ENCODE data around the gene DHRS3. TPM values are rescaled to one million over a fixed set of nuclear protein-coding genes. Genes with fewer than 3 reads are reported as not detected.
"Not testable (repeated sequence)": the region's sequence is repeated elsewhere in the genome, so short reads cannot be mapped to it uniquely, and the experiment has no call there.

Gene DHRS3
- polyA plus RNA-seq, 2 donors = 73.1 to 83.7 TPM

DNA sequence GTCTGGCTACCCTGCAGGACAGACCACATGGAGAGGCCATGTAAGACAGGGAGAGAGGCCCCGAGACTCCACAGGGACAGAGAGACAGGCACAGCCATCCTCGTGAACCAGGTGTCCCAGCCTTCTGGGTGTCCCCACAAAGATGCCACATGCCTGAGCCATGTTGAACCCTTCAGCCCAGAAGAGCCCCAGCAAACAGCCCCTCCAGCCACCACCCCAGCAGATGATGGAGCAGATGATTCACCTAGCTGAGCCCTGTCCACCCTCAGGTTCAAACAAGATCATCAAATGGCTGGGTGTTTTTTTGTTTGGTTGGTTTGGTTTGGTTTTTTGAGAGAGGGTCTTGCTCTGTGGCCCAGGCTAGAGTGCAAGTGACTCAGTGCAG, 78.7 kb downstream of the DHRS3 start:
- Histone ChIP-seq H3K27ac (ENCODE audit: low read depth in 2 of 2, low read length in 1 of 2) (peak overlapping the region; percentile 23 to 65), H3K4me1 (ENCODE audit: control insufficient read depth in 2 of 2, insufficient read depth in 2 of 2, low read length in 1 of 2) (peaks cover 7 to 8% of the 10 kb centered on the region in 2 donors), H3K27me3 (ENCODE audit: control insufficient read depth in 1 of 2, insufficient read depth in 2 of 2, low read length in 2 of 2) (no peaks in the 10 kb centered on the region), H3K4me3 (ENCODE audit: low read depth in 1 of 2, low read length in 2 of 2) (no peak overlapping the region), H3K9me3 (ENCODE audit: control insufficient read depth in 2 of 2, insufficient read depth in 1 of 2, low read depth in 1 of 2, low read length in 1 of 2) (no peaks in the 10 kb centered on the region), H3K36me3 (ENCODE audit: control insufficient read depth in 2 of 2, insufficient read depth in 2 of 2, low read length in 1 of 2) (no peaks in the 10 kb centered on the region)
- whole genome bisulfite sequencing, 2 donors = 94 to 100% methylated on average over 2 of the region's 2 CpGs

GRCh38 chr1:12538536-12538935, 79.5 kb downstream of the DHRS3 start:
- H3K27ac ChIP-seq (ENCODE audit: low read depth in 2 of 2, low read length in 1 of 2); H3K4me1 ChIP-seq (ENCODE audit: control insufficient read depth in 2 of 2, insufficient read depth in 2 of 2, low read length in 1 of 2); H3K27me3 ChIP-seq (ENCODE audit: control insufficient read depth in 1 of 2, insufficient read depth in 2 of 2, low read length in 2 of 2); H3K4me3 ChIP-seq (ENCODE audit: low read depth in 1 of 2, low read length in 2 of 2); H3K36me3 ChIP-seq (ENCODE audit: control insufficient read depth in 2 of 2, insufficient read depth in 2 of 2, low read length in 1 of 2); H3K9me3 ChIP-seq (ENCODE audit: control insufficient read depth in 2 of 2, insufficient read depth in 1 of 2, low read depth in 1 of 2, low read length in 1 of 2): not testable (repeated sequence)
- 72 to 73% methylated on average over 3 of the region's 3 CpGs for WGBS, 2 donors

DNA sequence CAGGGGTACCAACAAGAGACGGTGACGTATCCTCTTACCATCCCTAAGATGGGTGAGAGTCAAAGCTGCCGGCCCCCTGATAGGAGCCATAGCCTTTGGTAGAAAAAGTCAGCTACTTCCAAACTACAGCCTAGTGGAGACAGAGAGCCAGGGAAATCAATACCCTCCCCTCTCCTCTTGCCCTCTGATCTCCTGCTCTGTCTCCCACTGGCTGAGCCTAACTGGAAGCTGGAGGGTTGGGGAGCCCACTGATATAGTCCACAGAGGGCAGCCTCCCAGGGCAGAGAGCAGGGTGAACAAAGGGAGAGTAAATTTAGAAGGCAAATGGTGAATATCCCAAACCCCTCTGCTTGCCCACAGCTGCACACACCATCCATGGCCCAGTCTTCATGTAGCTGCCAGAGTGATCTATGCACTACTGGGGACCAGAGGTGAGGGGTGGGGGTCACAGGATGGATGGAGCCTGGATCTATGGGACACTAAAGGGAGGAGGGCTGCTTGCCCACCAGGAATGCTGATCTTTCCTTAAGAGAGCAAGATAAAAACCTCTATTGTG, 80.0 kb downstream of the DHRS3 start:
- H3K27ac ChIP-seq (ENCODE audit: low read depth in 2 of 2, low read length in 1 of 2) = no peak overlapping the region
- H3K4me3 ChIP-seq (ENCODE audit: low read depth in 1 of 2, low read length in 2 of 2) = no peak overlapping the region
- no peaks in the 10 kb centered on the region for H3K27me3 ChIP-seq (ENCODE audit: control insufficient read depth in 1 of 2, insufficient read depth in 2 of 2, low read length in 2 of 2)
- no peaks in the 10 kb centered on the region for H3K36me3 ChIP-seq (ENCODE audit: control insufficient read depth in 2 of 2, insufficient read depth in 2 of 2, low read length in 1 of 2)
- H3K4me1 ChIP-seq (ENCODE audit: control insufficient read depth in 2 of 2, insufficient read depth in 2 of 2, low read length in 1 of 2) = peaks cover 7 to 8% of the 10 kb centered on the region in 2 donors
- H3K9me3 ChIP-seq (ENCODE audit: control insufficient read depth in 2 of 2, insufficient read depth in 1 of 2, low read depth in 1 of 2, low read length in 1 of 2) = no peaks in the 10 kb centered on the region
- WGBS, 2 donors = 91 to 94% methylated on average over 3 of the region's 3 CpGs

- H3K4me3 ChIP-seq (ENCODE audit: low read depth in 1 of 2, low read length in 2 of 2) = no peak overlapping the region
- no peaks in the 10 kb centered on the region for H3K36me3 ChIP-seq (ENCODE audit: control insufficient read depth in 2 of 2, insufficient read depth in 2 of 2, low read length in 1 of 2)
- H3K9me3 ChIP-seq (ENCODE audit: control insufficient read depth in 2 of 2, insufficient read depth in 1 of 2, low read depth in 1 of 2, low read length in 1 of 2) = no peaks in the 10 kb centered on the region
- H3K4me1 ChIP-seq (ENCODE audit: control insufficient read depth in 2 of 2, insufficient read depth in 2 of 2, low read length in 1 of 2) = peaks cover 7 to 8% of the 10 kb centered on the region in 2 donors
- whole genome bisulfite sequencing, 2 donors = 86 to 94% methylated on average over 4 of the region's 4 CpGs
- H3K27me3 ChIP-seq (ENCODE audit: control insufficient read depth in 1 of 2, insufficient read depth in 2 of 2, low read length in 2 of 2) = no peaks in the 10 kb centered on the region
- no peak overlapping the region for H3K27ac ChIP-seq (ENCODE audit: low read depth in 2 of 2, low read length in 1 of 2)
These were observed 80.7 kb downstream of the DHRS3 start for GRCh38 chr1:12537294-12537693.

DNA sequence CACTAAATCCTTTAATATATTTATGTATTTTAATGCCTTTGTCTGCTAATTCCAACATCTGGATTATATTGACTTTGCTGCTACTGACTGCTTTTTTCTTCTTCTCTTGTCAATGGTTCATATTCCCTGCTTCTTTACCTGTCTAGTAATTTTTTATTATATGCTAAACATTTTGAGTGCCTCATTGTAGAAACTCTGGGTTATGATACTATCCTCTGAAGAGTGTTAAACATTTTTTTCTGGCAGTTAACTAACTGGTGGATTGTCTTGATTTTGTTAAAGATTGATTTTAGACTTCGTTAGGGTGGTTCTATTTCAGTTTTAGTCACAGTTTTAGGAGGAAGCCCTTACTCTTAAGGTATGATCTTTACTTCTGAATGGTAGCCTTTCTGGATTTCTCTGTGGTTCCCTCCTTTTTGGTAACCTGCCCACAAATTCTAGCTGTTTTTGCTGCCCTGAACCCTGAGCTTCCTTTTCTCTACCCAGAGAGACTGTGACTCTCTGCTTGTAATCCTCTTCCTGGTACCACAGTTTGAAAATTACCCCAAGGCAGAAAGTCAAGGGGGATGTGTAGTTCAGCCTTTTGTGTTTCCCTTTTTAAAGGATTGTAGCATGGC, 81.9 kb downstream of the DHRS3 start:
- no peak overlapping the region for H3K27ac ChIP-seq (ENCODE audit: low read depth in 2 of 2, low read length in 1 of 2)
- H3K36me3 ChIP-seq (ENCODE audit: control insufficient read depth in 2 of 2, insufficient read depth in 2 of 2, low read length in 1 of 2) = no peaks in the 10 kb centered on the region
- H3K4me1 ChIP-seq (ENCODE audit: control insufficient read depth in 2 of 2, insufficient read depth in 2 of 2, low read length in 1 of 2) = peaks cover 0 to 5% of the 10 kb centered on the region in 2 donors
- H3K9me3 ChIP-seq (ENCODE audit: control insufficient read depth in 2 of 2, insufficient read depth in 1 of 2, low read depth in 1 of 2, low read length in 1 of 2) = no peaks in the 10 kb centered on the region
- no peaks in the 10 kb centered on the region for H3K27me3 ChIP-seq (ENCODE audit: control insufficient read depth in 1 of 2, insufficient read depth in 2 of 2, low read length in 2 of 2)
- H3K4me3 ChIP-seq (ENCODE audit: low read depth in 1 of 2, low read length in 2 of 2) = no peak overlapping the region
- WGBS, 2 donors = 85 to 92% methylated on average over 1 of the region's 1 CpG

GRCh38 chr1:12532405-12533315, 85.3 kb downstream of the DHRS3 start:
- no peaks in the 10 kb centered on the region for H3K36me3 ChIP-seq (ENCODE audit: control insufficient read depth in 2 of 2, insufficient read depth in 2 of 2, low read length in 1 of 2)
- no peaks in the 10 kb centered on the region for H3K9me3 ChIP-seq (ENCODE audit: control insufficient read depth in 2 of 2, insufficient read depth in 1 of 2, low read depth in 1 of 2, low read length in 1 of 2)
- 92 to 93% methylated on average over 19 of the region's 19 CpGs for whole genome bisulfite sequencing, 2 donors
- H3K4me3 ChIP-seq (ENCODE audit: low read depth in 1 of 2, low read length in 2 of 2) = no peak overlapping the region
- H3K4me1 ChIP-seq (ENCODE audit: control insufficient read depth in 2 of 2, insufficient read depth in 2 of 2, low read length in 1 of 2) = peaks cover 0 to 6% of the 10 kb centered on the region in 2 donors
- no peaks in the 10 kb centered on the region for H3K27me3 ChIP-seq (ENCODE audit: control insufficient read depth in 1 of 2, insufficient read depth in 2 of 2, low read length in 2 of 2)
- no peak overlapping the region for H3K27ac ChIP-seq (ENCODE audit: low read depth in 2 of 2, low read length in 1 of 2)

GRCh38 chr1:12531179-12531499, 86.9 kb downstream of the DHRS3 start:
- Histone ChIP-seq H3K27me3 (ENCODE audit: control insufficient read depth in 1 of 2, insufficient read depth in 2 of 2, low read length in 2 of 2) (no peaks in the 10 kb centered on the region), H3K4me1 (ENCODE audit: control insufficient read depth in 2 of 2, insufficient read depth in 2 of 2, low read length in 1 of 2) (peaks cover 0 to 6% of the 10 kb centered on the region in 2 donors), H3K4me3 (ENCODE audit: low read depth in 1 of 2, low read length in 2 of 2) (no peak overlapping the region), H3K36me3 (ENCODE audit: control insufficient read depth in 2 of 2, insufficient read depth in 2 of 2, low read length in 1 of 2) (peaks cover 0 to 2% of the 10 kb centered on the region in 2 donors), H3K9me3 (ENCODE audit: control insufficient read depth in 2 of 2, insufficient read depth in 1 of 2, low read depth in 1 of 2, low read length in 1 of 2) (no peaks in the 10 kb centered on the region), H3K27ac (ENCODE audit: low read depth in 2 of 2, low read length in 1 of 2) (no peak overlapping the region)
- 70 to 87% methylated on average over 1 of the region's 1 CpG for WGBS, 2 donors

GRCh38 chr1:12530462-12531178, 87.4 kb downstream of the DHRS3 start:
- no peak overlapping the region for H3K4me3 ChIP-seq (ENCODE audit: low read depth in 1 of 2, low read length in 2 of 2)
- WGBS, 2 donors = 81 to 86% methylated on average over 11 of the region's 11 CpGs
- no peaks in the 10 kb centered on the region for H3K9me3 ChIP-seq (ENCODE audit: control insufficient read depth in 2 of 2, insufficient read depth in 1 of 2, low read depth in 1 of 2, low read length in 1 of 2)
- no peaks in the 10 kb centered on the region for H3K27me3 ChIP-seq (ENCODE audit: control insufficient read depth in 1 of 2, insufficient read depth in 2 of 2, low read length in 2 of 2)
- peaks cover 0 to 6% of the 10 kb centered on the region in 2 donors for H3K4me1 ChIP-seq (ENCODE audit: control insufficient read depth in 2 of 2, insufficient read depth in 2 of 2, low read length in 1 of 2)
- H3K27ac ChIP-seq (ENCODE audit: low read depth in 2 of 2, low read length in 1 of 2) = no peak overlapping the region
- H3K36me3 ChIP-seq (ENCODE audit: control insufficient read depth in 2 of 2, insufficient read depth in 2 of 2, low read length in 1 of 2) = peaks cover 0 to 2% of the 10 kb centered on the region in 2 donors

DNA sequence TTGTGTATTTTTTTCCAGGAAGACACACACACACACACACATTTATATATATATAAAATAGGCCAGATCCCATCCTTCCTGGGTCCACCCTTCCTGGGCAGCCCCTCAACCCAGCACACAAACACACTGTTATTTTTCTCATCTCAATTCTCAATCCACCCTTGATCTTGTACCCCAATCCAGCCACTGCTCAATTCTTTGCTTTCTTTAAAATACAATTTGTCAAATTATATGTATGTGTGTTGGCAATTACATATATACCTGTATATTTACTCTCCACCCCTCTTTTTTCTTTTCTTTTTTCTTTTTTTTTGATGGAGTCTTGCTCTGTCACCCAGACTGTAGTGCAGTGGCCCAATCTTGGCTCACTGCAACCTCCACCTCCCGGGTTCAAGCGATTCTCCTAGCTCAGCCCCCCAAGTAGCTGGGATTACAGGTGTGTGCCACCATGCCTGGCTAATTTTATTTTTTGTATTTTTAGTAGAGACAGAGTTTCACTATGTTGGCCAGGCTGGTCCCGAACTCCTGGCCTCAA, 88.3 kb downstream of the DHRS3 start:
- WGBS, 2 donors = 95 to 97% methylated on average over 3 of the region's 3 CpGs
- Histone ChIP-seq H3K9me3 (ENCODE audit: control insufficient read depth in 2 of 2, insufficient read depth in 1 of 2, low read depth in 1 of 2, low read length in 1 of 2) (no peaks in the 10 kb centered on the region), H3K27me3 (ENCODE audit: control insufficient read depth in 1 of 2, insufficient read depth in 2 of 2, low read length in 2 of 2) (no peaks in the 10 kb centered on the region), H3K4me1 (ENCODE audit: control insufficient read depth in 2 of 2, insufficient read depth in 2 of 2, low read length in 1 of 2) (peaks cover 0 to 6% of the 10 kb centered on the region in 2 donors), H3K27ac (ENCODE audit: low read depth in 2 of 2, low read length in 1 of 2) (no peak overlapping the region), H3K36me3 (ENCODE audit: control insufficient read depth in 2 of 2, insufficient read depth in 2 of 2, low read length in 1 of 2) (peaks cover 0 to 2% of the 10 kb centered on the region in 2 donors), H3K4me3 (ENCODE audit: low read depth in 1 of 2, low read length in 2 of 2) (no peak overlapping the region)

All from esophagus (tissue), 2 donors.